CD8-positive, alpha-beta memory T cell (primary cell): ENCODE data around the gene GOLGA3. TPM values are rescaled to one million over a fixed set of nuclear protein-coding genes. Genes with fewer than 3 reads are reported as not detected.
"Not testable (repeated sequence)": the region's sequence is repeated elsewhere in the genome, so short reads cannot be mapped to it uniquely, and the experiment has no call there.

Experiments
- CTCF ChIA-PET: fragments of 350-600 bp; sonication (Branson Sonifier 250); formaldehyde crosslinking; loops from one replicate; lab custom pipeline; 2021; ENCODE audit warnings: antibody characterized with exemption; lab: Charles Lee
- POLR2A ChIA-PET: fragments of 350-600 bp; sonication (Branson Sonifier 250); formaldehyde crosslinking; loops from one replicate; lab custom pipeline; 2021; ENCODE audit warnings: antibody characterized with exemption; lab: Charles Lee
- DNase-seq, 5 donors: peaks; one replicate each; pipeline versions ENCODE4 v3.0.0 to v3.0.0-alpha.2; 2020 to 2022; ENCODE audit warnings: mixed read lengths in 1 of 5
- H3K27ac ChIP-seq: one replicate; pipeline ENCODE4 v1.7.0; 2013; ENCODE audit warnings: low read depth, mild to moderate bottlenecking, low read length, moderate library complexity
- H3K27me3 ChIP-seq: 2 replicates; pipeline ENCODE4 v1.7.0; 2013; ENCODE audit warnings: low read length, mild to moderate bottlenecking; ENCODE audit not compliant: insufficient read depth, poor library complexity, severe bottlenecking
- H3K36me3 ChIP-seq: 2 replicates; pipeline ENCODE4 v1.7.0; 2013; ENCODE audit warnings: mild to moderate bottlenecking, low read length, moderate library complexity; ENCODE audit not compliant: insufficient read depth
- H3K4me1 ChIP-seq: 2 replicates; pipeline ENCODE4 v1.7.0; 2013; ENCODE audit warnings: mild to moderate bottlenecking, low read length, moderate library complexity; ENCODE audit not compliant: insufficient read depth
- H3K4me3 ChIP-seq: 2 replicates; pipeline ENCODE4 v1.7.0; 2013; ENCODE audit warnings: mild to moderate bottlenecking, low read length
- H3K9me3 ChIP-seq: 2 replicates; pipeline ENCODE4 v1.7.0; 2013; ENCODE audit warnings: mild to moderate bottlenecking, low read length
- H3K27ac Mint-ChIP-seq, 8 donors: one replicate each; pipeline ENCODE4 v1.8.0; 2020 to 2021; ENCODE audit warnings: mixed read lengths in 8 of 8, mild to moderate bottlenecking in 6 of 8, inconsistent platforms in 3 of 8, moderate library complexity in 3 of 8
- H3K27me3 Mint-ChIP-seq, 2 donors: one replicate each; pipeline ENCODE4 v1.8.0; 2020 to 2021; ENCODE audit warnings: mixed read lengths in 2 of 2, mild to moderate bottlenecking in 1 of 2, moderate library complexity in 1 of 2
- H3K36me3 Mint-ChIP-seq, 3 donors: one replicate each; pipeline ENCODE4 v1.8.0; 2020 to 2021; ENCODE audit warnings: mixed read lengths in 3 of 3, inconsistent platforms in 1 of 3, mild to moderate bottlenecking in 1 of 3
- H3K4me1 Mint-ChIP-seq, 3 donors: one replicate each; pipeline ENCODE4 v1.8.0; 2020 to 2021; ENCODE audit warnings: mixed read lengths in 3 of 3, inconsistent platforms in 1 of 3, mild to moderate bottlenecking in 1 of 3
- H3K4me3 Mint-ChIP-seq, 7 donors: one replicate each; pipeline ENCODE4 v1.8.0; 2020 to 2021; ENCODE audit warnings: mixed read lengths in 7 of 7, mild to moderate bottlenecking in 6 of 7, moderate library complexity in 4 of 7, inconsistent platforms in 2 of 7
- H3K9me3 Mint-ChIP-seq, 5 donors: one replicate each; pipeline ENCODE4 v1.8.0; 2020 to 2022; ENCODE audit warnings: mixed read lengths in 5 of 5, mild to moderate bottlenecking in 3 of 5, moderate library complexity in 2 of 5, inconsistent platforms in 1 of 5
- polyA plus RNA-seq: library from polyadenylated mRNA; unstranded; fragments of 300-500 nt; fragmentation: Illumina TruSeq; gene quantifications from one replicate; pipeline ENCODE4 v1.2.3, GENCODE V29; 2021
- total RNA-seq, 2 experiments: library from RNA; stranded (reverse); gene quantifications; one replicate each; pipeline ENCODE4 v1.2.3, GENCODE V29; 2021

Gene GOLGA3
- total and polyA plus RNA-seq, 3 experiments from 2014 or later, result 13.4 to 68.2 (median 63.7) TPM

GRCh38 chr12:132840536-132840935 lies 11.9 kb upstream of the GOLGA3 start:
- H3K27ac Mint-ChIP-seq, result no peak overlapping the region

GRCh38 chr12:132839558-132840235 lies 11.0 kb upstream of the GOLGA3 start:
- peaks cover 9% of the 10 kb centered on the region for H3K4me1 ChIP-seq

More at GRCh38 chr12:132840536-132840935, 11.9 kb upstream of the GOLGA3 start:
- no peak overlapping the region for H3K4me3 ChIP-seq
- ChIA-PET POLR2A (no interaction called here), CTCF (no interaction called here)
- peaks cover 6 to 13% (median 12%) of the 10 kb centered on the region in 3 donors for H3K4me1 Mint-ChIP-seq
- no peak overlapping the region for H3K4me3 Mint-ChIP-seq
- DNase-seq, result no peak
- no peaks in the 10 kb centered on the region for H3K27me3 Mint-ChIP-seq
- no peak overlapping the region for H3K27ac ChIP-seq
- H3K9me3 ChIP-seq, result no peaks in the 10 kb centered on the region
- no peaks in the 10 kb centered on the region for H3K27me3 ChIP-seq
- H3K36me3 Mint-ChIP-seq, result peaks cover 3 to 53% (median 16%) of the 10 kb centered on the region in 3 donors
- H3K9me3 Mint-ChIP-seq, result no peaks in the 10 kb centered on the region
- H3K4me1 ChIP-seq, result peaks cover under 1% of the 10 kb centered on the region
- H3K36me3 ChIP-seq, result peaks cover 28% of the 10 kb centered on the region

GRCh38 chr12:132838410-132839080 lies 9.9 kb upstream of the GOLGA3 start:
- no peak overlapping the region for H3K4me3 ChIP-seq
- ChIA-PET POLR2A (interaction anchor here (0.5 to 0.7 kb wide), 2 partner anchors 39 to 103 kb away, joined by 3 read pairs; no protein-coding TSS in a partner anchor), CTCF (interaction anchor here (1.3 kb wide), 1 partner anchor 10 kb away, joined by 3 read pairs; the partner anchor contains the start of gene GOLGA3)
- H3K36me3 ChIP-seq, result peaks cover 28% of the 10 kb centered on the region
- H3K4me1 ChIP-seq, result peaks cover 20% of the 10 kb centered on the region
- Mint-ChIP-seq H3K9me3 (no peaks in the 10 kb centered on the region), H3K27ac (peak overlapping the region in 2 of 8 donors; percentile 55 to 82), H3K36me3 (peaks cover 3 to 41% (median 15%) of the 10 kb centered on the region in 3 donors), H3K4me3 (no peak overlapping the region), H3K27me3 (no peaks in the 10 kb centered on the region), H3K4me1 (peaks cover 22 to 31% (median 30%) of the 10 kb centered on the region in 3 donors)
- no peaks in the 10 kb centered on the region for H3K27me3 ChIP-seq
- no peaks in the 10 kb centered on the region for H3K9me3 ChIP-seq
- H3K27ac ChIP-seq, result no peak overlapping the region
- no peak for DNase-seq

More at GRCh38 chr12:132839558-132840235, 11.0 kb upstream of the GOLGA3 start:
- H3K4me3 ChIP-seq, result no peak overlapping the region
- Mint-ChIP-seq H3K36me3 (peaks cover 3 to 48% (median 15%) of the 10 kb centered on the region in 3 donors), H3K9me3 (no peaks in the 10 kb centered on the region), H3K27me3 (no peaks in the 10 kb centered on the region), H3K4me1 (peaks cover 12 to 21% (median 20%) of the 10 kb centered on the region in 3 donors), H3K4me3 (peak overlapping the region in 1 of 7 donors; percentile 44), H3K27ac (peak overlapping the region in 1 of 8 donors; percentile 38)
- no peaks in the 10 kb centered on the region for H3K27me3 ChIP-seq
- no peak overlapping the region for H3K27ac ChIP-seq
- CTCF ChIA-PET, result no interaction called here
- peaks cover 28% of the 10 kb centered on the region for H3K36me3 ChIP-seq
- POLR2A ChIA-PET, result no interaction called here
- H3K9me3 ChIP-seq, result no peaks in the 10 kb centered on the region
- no peak for DNase-seq

DNA sequence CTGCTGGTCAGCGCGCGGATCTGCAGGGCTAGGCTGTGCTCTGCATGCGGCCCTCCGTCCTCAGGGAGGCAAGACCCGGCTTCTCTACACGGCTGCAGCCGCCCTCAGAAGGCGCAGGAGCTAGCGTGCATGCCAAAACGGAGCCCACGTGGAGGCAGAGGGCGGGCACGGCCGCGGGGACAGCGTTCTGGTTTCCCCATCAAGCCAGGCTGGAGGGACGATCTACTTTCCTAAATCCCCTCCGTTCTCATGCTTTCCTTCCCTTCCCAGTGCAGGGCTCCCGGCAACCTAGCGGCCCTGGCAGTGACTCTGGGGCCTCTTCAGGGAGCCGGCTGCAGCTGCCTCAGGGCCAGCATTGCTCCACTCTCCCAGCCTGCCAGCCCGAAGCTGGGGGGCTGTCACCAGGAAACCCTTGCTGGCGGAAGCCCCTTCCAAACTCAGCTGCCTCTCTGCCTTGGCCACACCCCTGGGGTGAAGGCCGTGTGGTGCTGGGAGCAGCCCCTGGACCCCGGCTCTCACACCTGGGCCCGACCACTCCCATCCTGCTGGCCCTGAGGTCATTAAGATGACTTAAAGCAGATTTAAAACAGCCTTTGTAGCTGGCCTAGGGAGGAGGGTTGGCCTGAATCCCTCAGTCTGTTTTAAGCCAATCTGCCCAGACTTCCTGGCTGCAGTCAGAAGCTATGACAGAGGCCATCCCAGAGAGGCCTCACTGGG lies 9.2 kb upstream of the GOLGA3 start:
- Mint-ChIP-seq H3K27me3 (no peaks in the 10 kb centered on the region), H3K9me3 (no peaks in the 10 kb centered on the region), H3K36me3 (peaks cover 3 to 37% (median 15%) of the 10 kb centered on the region in 3 donors), H3K4me1 (peaks cover 24 to 37% (median 35%) of the 10 kb centered on the region in 3 donors), H3K27ac (no peak overlapping the region), H3K4me3 (no peak overlapping the region)
- DNase-seq, result no peak
- Histone ChIP-seq H3K27ac (no peak overlapping the region), H3K36me3 (peaks cover 27% of the 10 kb centered on the region), H3K4me1 (peaks cover 21% of the 10 kb centered on the region), H3K9me3 (no peaks in the 10 kb centered on the region), H3K4me3 (no peak overlapping the region), H3K27me3 (no peaks in the 10 kb centered on the region)
- ChIA-PET POLR2A (interaction anchor here (0.7 kb wide), 1 partner anchor 102 kb away, joined by 3 read pairs; no protein-coding TSS in a partner anchor), CTCF (interaction anchor here (1.3 kb wide), 1 partner anchor 9 kb away, joined by 3 read pairs; the partner anchor contains the start of gene GOLGA3)

GRCh38 chr12:132836795-132837331 lies 8.2 kb upstream of the GOLGA3 start:
- no peak overlapping the region for H3K27ac ChIP-seq
- no peak for DNase-seq
- H3K36me3 ChIP-seq, result peaks cover 17% of the 10 kb centered on the region
- H3K4me3 ChIP-seq, result no peak overlapping the region
- Mint-ChIP-seq H3K9me3 (no peaks in the 10 kb centered on the region), H3K27me3 (no peaks in the 10 kb centered on the region), H3K4me1 (peaks cover 24 to 37% (median 35%) of the 10 kb centered on the region in 3 donors), H3K36me3 (peaks cover 0 to 30% (median 13%) of the 10 kb centered on the region in 3 donors), H3K27ac (peak overlapping the region in 6 of 8 donors; percentile 29 to 88 (median 78)), H3K4me3 (peak overlapping the region in 5 of 7 donors; percentile 31 to 75 (median 50))
- H3K4me1 ChIP-seq, result peaks cover 21% of the 10 kb centered on the region
- H3K9me3 ChIP-seq, result no peaks in the 10 kb centered on the region
- ChIA-PET POLR2A (no interaction called here), CTCF (no interaction called here)
- no peaks in the 10 kb centered on the region for H3K27me3 ChIP-seq

DNA sequence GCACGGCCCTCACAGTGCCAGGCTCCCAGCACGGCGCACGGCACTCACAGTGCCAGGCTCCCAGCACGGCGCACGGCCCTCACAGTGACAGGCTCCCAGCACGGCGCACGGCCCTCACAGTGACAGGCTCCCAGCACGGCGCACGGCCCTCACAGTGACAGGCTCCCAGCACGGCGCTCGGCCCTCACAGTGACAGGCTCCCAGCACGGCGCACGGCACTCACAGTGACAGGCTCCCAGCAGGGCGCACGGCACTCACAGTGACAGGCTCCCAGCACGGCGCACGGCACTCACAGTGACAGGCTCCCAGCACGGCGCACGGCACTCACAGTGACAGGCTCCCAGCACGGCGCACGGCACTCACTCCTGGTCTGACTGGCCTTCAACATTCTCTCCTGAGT lies 7.6 kb upstream of the GOLGA3 start:
- peaks cover 24 to 37% (median 35%) of the 10 kb centered on the region in 3 donors for H3K4me1 Mint-ChIP-seq
- peaks cover 0 to 25% (median 11%) of the 10 kb centered on the region in 3 donors for H3K36me3 Mint-ChIP-seq
- H3K4me3 ChIP-seq, H3K27ac ChIP-seq, H3K9me3 Mint-ChIP-seq, H3K9me3 ChIP-seq, CTCF ChIA-PET, DNase-seq, H3K27me3 Mint-ChIP-seq, H3K27me3 ChIP-seq, POLR2A ChIA-PET: not testable (repeated sequence)
- Histone ChIP-seq H3K4me1 (peaks cover 21% of the 10 kb centered on the region), H3K36me3 (peaks cover 14% of the 10 kb centered on the region)
- peak overlapping the region in 3 of 8 donors; percentile 29 to 79 (median 66) for H3K27ac Mint-ChIP-seq
- H3K4me3 Mint-ChIP-seq, result peak overlapping the region in 3 of 7 donors; percentile 37 to 71 (median 50)
